Esophagus muscularis mucosa (tissue), 4 donors: ENCODE measurements around the gene TXN.

ENCODE experiments used
- EP300 ChIP-seq: sonication (generic); formaldehyde crosslinking; IDR thresholded peaks from one replicate; pipeline ENCODE4 v1.6.1; 2017; ENCODE audit warnings: antibody characterized with exemption
- POLR2A ChIP-seq: fragments of 450-650 bp; IDR thresholded peaks from one replicate; pipeline ENCODE4 v1.6.1; 2017; ENCODE audit warnings: antibody characterized with exemption, moderate library complexity, mild to moderate bottlenecking, low read depth
- POLR2AphosphoS5 ChIP-seq, 2 donors: sonication (generic); formaldehyde crosslinking; IDR thresholded peaks; one replicate each; pipeline ENCODE4 v1.6.1; 2017; ENCODE audit warnings: antibody characterized with exemption in 2 of 2
- TF ChIP-seq, protein P1 (sequence below), 3 experiments: fragments of 200-600 bp in 2 of 3; fragments of 450-650 bp in 1 of 3; sonication (generic) in 2 of 3; IDR thresholded peaks; one replicate each; pipeline ENCODE4 v1.5.1; 2017 to 2019; ENCODE audit warnings: antibody characterized with exemption in 3 of 3, mild to moderate bottlenecking in 2 of 3, moderate library complexity in 1 of 3

DNA sequence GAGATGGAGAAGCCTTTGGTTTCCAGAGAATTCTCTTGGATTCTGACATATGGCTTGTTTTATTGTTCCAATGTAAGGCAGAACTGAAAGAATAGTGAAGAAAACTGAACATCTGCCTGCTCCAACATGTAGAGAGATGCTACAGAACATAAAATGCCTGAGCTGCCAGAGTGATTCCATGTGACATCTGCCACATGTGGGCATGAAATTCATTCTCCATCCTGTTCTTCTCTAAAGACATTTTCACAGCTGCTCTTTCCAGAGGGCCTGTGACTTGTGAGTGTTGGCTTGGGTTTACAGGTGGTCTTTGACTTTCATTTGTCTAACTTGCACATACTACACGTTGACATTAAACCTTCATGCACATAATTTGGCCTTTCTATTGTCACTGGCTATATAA, 33.7 kb upstream of the TXN start:
- TF ChIP-seq POLR2A = no peak
- TF ChIP-seq, protein P1, sequence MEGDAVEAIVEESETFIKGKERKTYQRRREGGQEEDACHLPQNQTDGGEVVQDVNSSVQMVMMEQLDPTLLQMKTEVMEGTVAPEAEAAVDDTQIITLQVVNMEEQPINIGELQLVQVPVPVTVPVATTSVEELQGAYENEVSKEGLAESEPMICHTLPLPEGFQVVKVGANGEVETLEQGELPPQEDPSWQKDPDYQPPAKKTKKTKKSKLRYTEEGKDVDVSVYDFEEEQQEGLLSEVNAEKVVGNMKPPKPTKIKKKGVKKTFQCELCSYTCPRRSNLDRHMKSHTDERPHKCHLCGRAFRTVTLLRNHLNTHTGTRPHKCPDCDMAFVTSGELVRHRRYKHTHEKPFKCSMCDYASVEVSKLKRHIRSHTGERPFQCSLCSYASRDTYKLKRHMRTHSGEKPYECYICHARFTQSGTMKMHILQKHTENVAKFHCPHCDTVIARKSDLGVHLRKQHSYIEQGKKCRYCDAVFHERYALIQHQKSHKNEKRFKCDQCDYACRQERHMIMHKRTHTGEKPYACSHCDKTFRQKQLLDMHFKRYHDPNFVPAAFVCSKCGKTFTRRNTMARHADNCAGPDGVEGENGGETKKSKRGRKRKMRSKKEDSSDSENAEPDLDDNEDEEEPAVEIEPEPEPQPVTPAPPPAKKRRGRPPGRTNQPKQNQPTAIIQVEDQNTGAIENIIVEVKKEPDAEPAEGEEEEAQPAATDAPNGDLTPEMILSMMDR (IDR thresholded peaks at IDR 0.05) = no peak
- no peak for TF ChIP-seq EP300
- TF ChIP-seq POLR2AphosphoS5 (IDR thresholded peaks at IDR 0.05) = no peak
